ENCODE results near the gene NME7.
A peak's percentile ranks its signal among the peaks of the same experiment; 100 is the strongest.
"Not testable (repeated sequence)": the region's sequence is repeated elsewhere in the genome, so short reads cannot be mapped to it uniquely, and the experiment has no call there.

The NME7 gene

GRCh38 chr1:169234780-169235179 is 132.8 kb downstream of the NME7 start:
- DNase-seq (ENCODE audit: low read depth in 3 of 3) = no peak

DNA sequence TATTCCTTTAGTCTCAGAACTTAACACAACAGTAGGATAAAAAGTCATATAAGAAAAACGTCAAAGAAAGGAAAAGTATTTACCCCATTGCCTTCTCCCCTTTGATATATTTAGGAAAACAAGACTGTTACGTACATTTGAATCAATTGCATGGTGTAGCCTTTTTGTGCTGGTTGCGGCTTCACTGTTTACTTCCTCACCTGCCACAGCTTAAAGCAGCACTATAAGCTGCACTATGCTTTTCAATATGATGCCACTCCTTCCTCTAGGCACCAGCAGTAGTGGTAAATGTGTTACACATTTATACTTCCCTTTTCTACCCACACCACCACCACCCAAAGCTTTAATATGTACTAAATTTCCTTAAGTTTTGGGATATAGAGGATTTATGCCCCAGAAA is 150.0 kb downstream of the NME7 start:
- no peak for DNase-seq (ENCODE audit: low read depth in 3 of 3)

DNA sequence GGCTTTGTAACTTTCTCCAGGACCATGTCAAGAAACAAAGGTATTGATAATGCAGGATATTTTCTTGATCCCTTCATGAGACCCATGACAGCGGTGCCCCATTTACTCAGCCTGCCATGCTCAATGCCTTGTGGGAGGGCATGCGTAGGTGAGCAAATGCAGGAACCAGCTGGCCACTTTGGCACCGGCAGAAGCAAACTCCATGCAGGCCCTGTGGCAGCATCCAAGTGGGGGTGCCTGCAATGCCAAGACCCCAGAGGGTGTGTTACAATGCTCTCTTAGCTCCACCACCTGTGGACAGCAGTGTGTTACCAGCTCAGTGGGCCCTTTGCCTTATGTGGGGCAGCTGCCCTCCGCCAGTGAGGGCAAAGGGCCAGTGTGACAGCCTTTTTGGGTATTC is 153.0 kb downstream of the NME7 start:
- no peak for DNase-seq (ENCODE audit: low read depth in 3 of 3)

DNA sequence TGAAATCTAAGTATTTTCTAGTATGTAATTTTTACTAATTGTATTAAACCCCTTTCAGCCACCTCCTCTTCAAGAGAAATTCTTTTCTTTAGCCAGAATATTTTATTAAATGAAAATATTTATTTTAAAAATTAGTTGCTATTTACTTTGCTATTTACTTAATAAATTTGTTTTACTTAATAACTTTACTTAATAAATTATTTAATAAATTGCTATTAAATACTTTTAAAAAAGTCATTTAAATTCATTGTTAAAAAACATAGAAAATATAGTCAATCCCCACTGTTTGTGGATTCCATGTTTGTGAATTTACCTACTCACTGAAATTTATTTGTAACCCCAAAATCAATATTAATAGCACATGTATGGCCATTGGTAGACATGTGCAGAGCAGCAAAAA is 155.5 kb downstream of the NME7 start:
- DNase-seq (ENCODE audit: low read depth in 3 of 3) = no peak

GRCh38 chr1:169207797-169208520 is 159.6 kb downstream of the NME7 start:
- no peak for DNase-seq (ENCODE audit: low read depth in 3 of 3)

DNA sequence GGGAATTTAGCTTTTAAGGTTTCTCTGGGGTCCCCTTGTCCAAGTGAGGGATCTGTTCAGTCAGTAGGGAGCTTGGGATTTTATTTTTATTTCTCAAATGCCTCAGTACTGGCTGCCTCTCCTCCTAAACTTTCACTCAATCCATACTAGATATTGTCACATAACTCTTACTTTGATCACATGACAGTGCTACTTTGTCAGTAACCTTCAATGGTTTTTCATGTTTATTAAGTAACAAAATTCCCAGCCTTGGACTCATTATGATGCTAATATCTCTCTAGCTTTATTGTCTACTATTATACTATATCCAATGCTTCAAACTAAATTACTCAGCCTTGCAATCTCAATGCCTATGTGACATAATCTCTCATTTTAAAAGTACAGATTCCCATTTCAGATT is 163.4 kb downstream of the NME7 start:
- DNase-seq (ENCODE audit: low read depth in 3 of 3) = no peak

- no peak for DNase-seq (ENCODE audit: low read depth in 3 of 3)
These were observed 164.6 kb downstream of the NME7 start for GRCh38 chr1:169202791-169203665.

DNA sequence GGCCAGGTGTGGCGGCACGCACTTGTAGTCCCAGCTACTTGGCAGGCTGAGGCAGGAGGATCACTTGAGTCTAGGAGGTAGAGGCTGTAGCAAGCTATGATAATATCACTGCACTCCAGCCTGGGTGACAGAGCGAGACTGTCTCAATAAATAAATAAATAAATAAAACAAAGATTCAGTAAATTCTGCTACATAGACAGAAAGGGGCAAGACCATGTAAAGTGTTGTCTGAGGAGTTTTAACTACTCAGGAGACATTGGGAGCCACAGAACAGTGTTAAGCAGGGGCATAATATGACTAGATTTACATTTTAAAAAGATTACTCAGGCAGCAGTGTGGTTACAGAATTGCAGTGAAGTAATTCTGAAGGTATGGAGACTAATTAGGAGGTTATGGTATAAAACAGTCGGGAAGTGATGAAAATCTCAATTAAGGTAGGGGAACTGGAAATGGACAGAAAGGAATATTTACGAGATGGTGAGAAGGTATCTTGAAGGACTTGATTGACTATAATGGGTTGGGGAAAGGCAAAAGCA is 166.4 kb downstream of the NME7 start:
- no peak for DNase-seq (ENCODE audit: low read depth in 3 of 3)

- DNase-seq (ENCODE audit: low read depth in 3 of 3) = no peak
These were observed 167.3 kb downstream of the NME7 start for GRCh38 chr1:169200319-169200718.

GRCh38 chr1:169196581-169196980 is 171.0 kb downstream of the NME7 start:
- no peak for DNase-seq (ENCODE audit: low read depth in 3 of 3)

DNA sequence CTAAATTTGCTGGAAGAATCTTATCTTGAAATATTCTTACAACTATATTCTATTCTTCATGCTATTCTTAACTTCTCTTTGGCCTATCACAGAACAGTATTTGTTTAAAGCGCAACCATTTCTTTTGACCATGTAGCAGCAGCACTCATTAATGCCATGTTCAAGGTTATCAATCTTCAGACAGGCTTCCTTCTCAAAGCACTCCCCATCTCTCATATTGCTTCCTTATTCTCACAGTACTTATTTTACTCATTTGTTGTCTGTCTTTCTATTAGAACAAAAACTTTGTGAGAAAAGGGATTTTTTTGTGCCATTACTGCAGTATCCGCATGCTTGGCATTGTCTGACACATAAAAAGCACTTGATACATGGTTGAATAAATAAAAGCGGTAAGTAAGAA is 171.4 kb downstream of the NME7 start:
- no peak for DNase-seq (ENCODE audit: low read depth in 3 of 3)

DNA sequence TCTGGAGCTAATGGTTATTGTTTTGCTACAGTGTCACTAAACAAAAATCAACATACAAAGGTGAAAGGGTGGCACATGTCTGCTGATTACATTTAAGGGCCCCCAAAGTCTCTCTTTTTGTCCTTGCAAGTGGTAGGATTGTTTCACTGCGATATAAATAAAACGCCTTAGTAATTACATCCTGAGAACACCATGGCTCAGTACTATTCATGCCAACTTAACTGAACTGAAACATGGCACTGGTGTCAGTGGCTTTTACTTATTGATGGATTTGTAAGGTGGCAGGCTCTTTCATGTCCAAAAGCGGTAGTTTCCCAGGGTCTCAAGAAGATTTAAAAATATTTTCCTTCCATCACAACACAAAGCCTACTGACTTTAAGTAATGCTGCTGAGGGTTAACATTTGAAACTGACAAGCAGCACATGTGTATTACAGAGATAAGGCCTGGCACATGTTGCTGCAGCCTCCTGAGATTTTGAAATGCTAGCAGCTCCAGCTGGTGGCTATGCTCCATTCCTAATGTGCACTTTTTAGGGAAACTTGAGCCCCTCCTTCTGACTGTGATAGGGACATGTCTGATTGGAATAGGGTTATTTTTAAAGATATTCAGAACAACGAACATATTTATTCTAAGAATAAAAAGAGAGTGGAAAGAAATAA is 174.3 kb downstream of the NME7 start:
- no peak for DNase-seq (ENCODE audit: low read depth in 3 of 3)

DNA sequence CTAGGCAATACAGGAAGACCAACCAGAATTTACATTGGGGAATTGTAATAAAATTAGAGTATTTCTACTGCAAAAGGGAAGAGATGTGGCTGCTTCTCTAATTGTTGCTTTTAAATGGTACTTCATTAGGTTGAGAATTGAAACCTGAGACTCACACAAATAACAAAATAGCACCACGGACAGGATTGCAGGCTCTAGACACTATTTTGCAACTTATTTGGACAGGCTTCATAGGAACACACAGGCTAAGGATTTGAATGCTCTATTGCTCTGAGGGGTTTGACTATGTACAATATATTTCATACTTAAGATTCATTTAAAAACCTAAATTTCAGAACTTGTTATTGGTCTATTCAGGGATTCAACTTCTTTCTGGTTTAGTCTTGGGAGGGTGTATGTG is 181.5 kb downstream of the NME7 start:
- DNase-seq (ENCODE audit: low read depth in 3 of 3) = no peak

DNA sequence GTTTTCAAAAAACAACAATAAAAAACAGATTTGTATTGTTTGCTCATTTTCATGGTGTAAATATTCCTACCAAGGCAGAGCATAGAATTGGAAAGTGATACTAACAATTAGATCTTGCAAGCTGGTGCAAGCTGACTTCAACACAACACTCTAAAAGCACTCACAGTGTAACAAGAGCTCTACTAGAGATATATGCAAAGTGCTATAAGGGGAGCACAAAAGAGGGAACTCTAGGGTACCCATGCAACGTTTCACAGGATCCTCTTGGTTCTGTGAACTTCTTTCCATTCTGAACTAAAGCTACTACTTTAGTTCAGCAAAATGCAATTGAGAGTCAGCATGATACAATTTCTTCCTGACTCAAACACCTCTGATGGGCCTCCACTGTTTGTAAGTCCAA is 182.8 kb downstream of the NME7 start:
- no peak for DNase-seq (ENCODE audit: low read depth in 3 of 3)

DNA sequence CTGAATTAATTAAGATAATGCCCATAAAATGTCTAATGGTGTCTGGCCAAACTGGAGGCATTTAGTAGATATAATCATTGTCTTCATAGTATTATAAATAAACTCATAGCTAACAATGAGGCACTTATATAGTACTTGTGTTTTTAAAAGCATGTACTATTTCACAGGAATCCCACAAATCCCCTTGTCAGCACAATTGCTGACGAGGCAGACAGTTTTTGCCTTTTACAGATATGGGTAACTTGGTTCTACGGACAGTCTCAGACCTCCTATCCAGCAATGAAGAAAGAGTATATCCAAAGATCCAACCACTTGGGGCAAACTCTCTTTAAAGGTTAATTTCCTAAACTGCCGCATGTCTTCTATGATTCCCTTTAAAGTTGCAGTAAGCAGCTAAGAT is 187.4 kb downstream of the NME7 start:
- no peak for DNase-seq (ENCODE audit: low read depth in 3 of 3)

DNA sequence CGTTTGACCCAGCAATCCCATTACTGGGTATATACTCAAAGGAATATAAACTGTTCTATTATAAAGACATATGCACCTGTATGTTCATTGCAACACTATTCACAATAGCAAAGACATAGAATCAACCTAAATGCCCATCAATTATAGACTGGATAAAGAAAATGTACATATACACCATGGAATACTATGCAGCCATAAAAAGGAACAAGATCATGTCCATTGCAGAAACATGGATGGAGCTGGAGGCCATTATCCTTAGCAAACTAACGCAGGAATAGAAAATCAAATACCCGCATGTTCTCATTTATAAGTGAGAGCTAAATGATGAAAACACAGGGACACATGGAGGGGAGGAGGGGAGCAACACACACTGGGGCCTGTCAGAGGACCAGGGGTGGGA is 188.2 kb downstream of the NME7 start:
- DNase-seq (ENCODE audit: low read depth in 3 of 3) = not testable (repeated sequence)

- DNase-seq (ENCODE audit: low read depth in 3 of 3) = no peak
These were observed 192.1 kb downstream of the NME7 start for GRCh38 chr1:169175461-169175860.

- peak in 1 of 3 donors; percentile 7 for DNase-seq (ENCODE audit: low read depth in 3 of 3)
These were observed 204.5 kb downstream of the NME7 start for GRCh38 chr1:169163059-169163458.

DNA sequence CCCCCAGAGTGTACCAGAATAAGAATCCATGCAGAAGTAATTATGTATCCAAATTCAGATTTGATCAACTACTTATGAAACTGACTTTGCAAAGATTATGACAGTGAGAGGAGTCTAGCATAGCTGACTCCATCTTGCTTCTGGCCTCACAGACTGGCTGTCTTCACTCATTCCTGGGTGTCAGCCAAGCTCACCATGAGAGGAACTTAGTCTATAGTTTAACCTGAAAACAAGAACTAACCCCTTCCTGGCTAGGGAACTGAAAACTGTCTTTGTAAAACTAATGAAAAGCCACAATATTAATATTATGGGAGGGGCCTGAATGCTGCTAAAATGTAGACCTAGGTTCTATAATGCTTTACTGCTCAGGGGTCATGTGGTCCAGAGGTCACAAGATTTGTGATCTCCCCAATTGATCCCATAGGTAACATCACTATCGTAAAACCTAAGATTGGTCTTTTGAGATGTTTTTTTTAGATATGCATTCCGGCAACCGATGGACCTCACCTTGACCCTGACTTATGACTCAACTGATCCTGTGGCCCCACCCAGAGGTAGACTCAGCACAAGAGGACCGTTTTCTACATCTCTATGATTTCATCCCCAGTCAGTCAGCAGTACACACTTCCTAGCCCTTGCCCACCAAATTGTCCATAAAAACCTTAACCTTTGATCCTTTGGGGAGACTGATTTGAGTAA is 206.0 kb downstream of the NME7 start:
- DNase-seq (ENCODE audit: low read depth in 3 of 3) = no peak

DNA sequence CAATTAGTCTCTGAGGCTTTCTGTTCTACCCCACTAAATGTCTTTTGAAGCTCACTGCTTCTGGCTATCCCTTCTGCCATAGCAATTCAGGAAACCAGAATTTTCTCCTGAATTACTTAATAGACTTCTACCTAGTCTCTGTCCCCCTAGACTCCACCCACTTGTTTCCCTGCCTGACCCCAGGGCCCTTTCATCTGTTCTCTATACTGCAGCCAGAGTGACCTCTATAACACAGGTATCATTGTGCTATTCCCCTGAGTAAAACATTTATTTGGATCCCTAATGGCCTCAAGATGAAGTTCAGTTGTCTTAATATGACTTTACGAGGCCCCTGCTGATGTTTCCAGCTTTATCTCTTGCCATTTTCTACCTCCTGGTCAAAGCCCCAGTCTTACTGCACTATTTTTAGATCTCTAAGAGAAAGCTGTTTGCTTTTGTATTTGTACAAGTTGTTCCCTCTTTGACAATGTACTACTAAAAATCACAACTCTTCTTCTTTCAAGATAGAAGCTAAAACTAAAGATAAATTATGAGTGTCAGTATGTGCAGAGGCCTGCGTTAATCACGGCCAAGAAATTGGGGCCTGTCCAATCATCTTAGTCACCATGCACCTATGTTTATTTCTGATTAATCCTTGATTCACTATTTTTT is 206.6 kb downstream of the NME7 start:
- no peak for DNase-seq (ENCODE audit: low read depth in 3 of 3)

DNA sequence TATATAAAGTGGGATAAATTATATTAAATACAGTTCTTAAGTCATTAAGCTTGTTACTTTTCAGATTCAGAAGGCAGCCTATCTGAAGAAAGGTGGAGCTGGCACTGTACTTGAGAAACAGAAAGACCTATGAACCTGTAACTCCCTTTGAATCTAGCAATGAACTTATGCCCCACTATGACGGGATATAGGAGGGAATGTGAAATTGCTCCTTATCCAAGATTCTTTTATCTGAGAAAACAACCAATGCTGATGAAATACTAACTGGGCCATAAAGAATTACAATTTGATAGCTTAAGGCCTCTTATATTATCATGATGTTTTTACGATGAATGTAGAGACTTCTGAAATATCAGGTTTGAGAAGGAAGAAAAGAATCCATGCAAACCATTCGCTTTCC is 211.0 kb downstream of the NME7 start:
- DNase-seq (ENCODE audit: low read depth in 3 of 3) = no peak

Measured in stimulated activated CD4-positive, alpha-beta T cell treated with anti-CD3 and anti-CD28 coated beads, TNF-alpha, amount 100 ng/mL, for 48 hours (primary cell).